ENCODE measurements around the gene ZBTB3.
"Not testable (repeated sequence)": the region's sequence is repeated elsewhere in the genome, so short reads cannot be mapped to it uniquely, and the experiment has no call there.

The ZBTB3 gene

GRCh38 chr11:62755086-62755615 is 1.2 kb upstream of the ZBTB3 start:
- no peak for DNase-seq

- DNase-seq = no peak
Observed at GRCh38 chr11:62752994-62753735, 795 bp downstream of the ZBTB3 start.

GRCh38 chr11:62752177-62752785 is 1.7 kb downstream of the ZBTB3 start:
- no peak for DNase-seq

GRCh38 chr11:62749931-62750330 is 4.0 kb downstream of the ZBTB3 start:
- not testable (repeated sequence) for DNase-seq

- DNase-seq = no peak
Observed at GRCh38 chr11:62747475-62748160, 6.3 kb downstream of the ZBTB3 start.

- DNase-seq = no peak
Observed at GRCh38 chr11:62737196-62737595, 16.8 kb downstream of the ZBTB3 start.

- DNase-seq = no peak
Observed at GRCh38 chr11:62732830-62733229, 21.1 kb downstream of the ZBTB3 start.

- DNase-seq = not testable (repeated sequence)
Observed at GRCh38 chr11:62730076-62730475, 23.9 kb downstream of the ZBTB3 start.

- peak; percentile 77 to 87 for DNase-seq
Observed at GRCh38 chr11:62728171-62728988, 25.6 kb downstream of the ZBTB3 start, which contains the start of gene TTC9C. TSS of gene TTC9C (plus strand) at chr11:62728486. CDS start at chr11:62728849, 363 bp downstream.

- peak; percentile 99 for DNase-seq
Observed at GRCh38 chr11:62727872-62728170, 26.1 kb downstream of the ZBTB3 start.

GRCh38 chr11:62727165-62727871 is 26.6 kb downstream of the ZBTB3 start, which contains the start of gene HNRNPUL2:
TSS of gene HNRNPUL2 (minus strand) at chr11:62727457. CDS start at chr11:62727156, 301 bp downstream.
- DNase-seq = peak; percentile 99 to 100

GRCh38 chr11:62726915-62727164 is 27.1 kb downstream of the ZBTB3 start:
- DNase-seq = no peak

- DNase-seq = no peak
Observed at GRCh38 chr11:62726156-62726914, 27.6 kb downstream of the ZBTB3 start.

- no peak for DNase-seq
Observed at GRCh38 chr11:62725646-62726045, 28.3 kb downstream of the ZBTB3 start.

GRCh38 chr11:62724171-62724570 is 29.8 kb downstream of the ZBTB3 start:
- DNase-seq = no peak

- DNase-seq = no peak
Observed at GRCh38 chr11:62721994-62722393, 32.0 kb downstream of the ZBTB3 start.

GRCh38 chr11:62719302-62719978 is 34.5 kb downstream of the ZBTB3 start:
- DNase-seq = no peak

- no peak for DNase-seq
Observed at GRCh38 chr11:62716816-62717215, 37.1 kb downstream of the ZBTB3 start.

GRCh38 chr11:62716206-62716605 is 37.8 kb downstream of the ZBTB3 start:
- no peak for DNase-seq

- no peak for DNase-seq
Observed at GRCh38 chr11:62715150-62716130, 38.5 kb downstream of the ZBTB3 start.
